GM12873 (cell line): ENCODE data around the gene KCNK3.

Source experiments
- CTCF ChIP-seq: IDR thresholded peaks from 2 replicates; pipeline ENCODE4 v1.5.1; 2012; ENCODE audit warnings: low read depth, mild to moderate bottlenecking, moderate library complexity, low read length, control low read depth; ENCODE audit not compliant: insufficient read depth; ENCODE audit errors: missing control alignments

Gene KCNK3

GRCh38 chr2:26745609-26746327 is 53.2 kb downstream of the KCNK3 start:
- TF ChIP-seq CTCF: peak; percentile 90

GRCh38 chr2:26746934-26747333 is 54.4 kb downstream of the KCNK3 start:
- no peak for TF ChIP-seq CTCF

GRCh38 chr2:26752656-26753055 is 60.1 kb downstream of the KCNK3 start:
- TF ChIP-seq CTCF: no peak

- TF ChIP-seq CTCF: no peak
Measured at GRCh38 chr2:26754539-26754938, 62.0 kb downstream of the KCNK3 start.

GRCh38 chr2:26754972-26755670 is 62.6 kb downstream of the KCNK3 start:
- no peak for TF ChIP-seq CTCF

GRCh38 chr2:26756337-26756736 is 63.8 kb downstream of the KCNK3 start:
- TF ChIP-seq CTCF: no peak

- TF ChIP-seq CTCF: no peak
Measured at GRCh38 chr2:26757873-26758789, 65.6 kb downstream of the KCNK3 start.
